CD14-positive monocyte (primary cell): Measurements from ENCODE around the gene SCAI. TPM values are rescaled to one million over a fixed set of nuclear protein-coding genes. Genes with fewer than 3 reads are reported as not detected.

Experiments used
- DNase-seq, 3 donors: peaks; one replicate each; pipeline ENCODE4 v3.0.0-alpha.2; 2011 to 2022
- H2AFZ ChIP-seq: 2 replicates; pipeline ENCODE4 v1.6.0; 2012; ENCODE audit warnings: mild to moderate bottlenecking, low read depth, low read length, inconsistent platforms; ENCODE audit not compliant: insufficient read depth, poor library complexity, severe bottlenecking
- H3K27ac ChIP-seq, 2 donors: 1 replicate in 1 of 2; 2 replicates in 1 of 2; pipeline ENCODE4 v1.5.1; 2012 to 2013; ENCODE audit warnings: low read length in 2 of 2, control low read depth in 1 of 2, inconsistent platforms in 1 of 2, low read depth in 1 of 2, mild to moderate bottlenecking in 1 of 2
- H3K27me3 ChIP-seq, 2 donors: one replicate each; pipeline versions ENCODE4 v1.6.0 to v1.6.1; 2011 to 2013; ENCODE audit warnings: low read length in 2 of 2; ENCODE audit not compliant: control insufficient read depth in 2 of 2, insufficient read depth in 2 of 2
- H3K36me3 ChIP-seq, 2 donors: replicated peaks in 1 of 2; 1 replicate in 1 of 2; 2 replicates in 1 of 2; pipeline versions ENCODE4 v1.5.1 to v1.6.1; 2012 to 2013; ENCODE audit warnings: low read length in 2 of 2, control low read depth in 1 of 2, inconsistent platforms in 1 of 2, mild to moderate bottlenecking in 1 of 2; ENCODE audit not compliant: insufficient read depth in 2 of 2, control insufficient read depth in 1 of 2
- H3K4me1 ChIP-seq, 2 donors: 1 replicate in 1 of 2; 2 replicates in 1 of 2; pipeline versions ENCODE4 v1.5.1 to v1.6.1; 2012 to 2013; ENCODE audit warnings: low read length in 2 of 2, control low read depth in 1 of 2, inconsistent platforms in 1 of 2, mild to moderate bottlenecking in 1 of 2, moderate library complexity in 1 of 2; ENCODE audit not compliant: insufficient read depth in 2 of 2, control insufficient read depth in 1 of 2
- H3K4me2 ChIP-seq: replicated peaks from 2 replicates; pipeline ENCODE3; 2012; ENCODE audit warnings: low read length, moderate library complexity, mild to moderate bottlenecking; ENCODE audit not compliant: poor library complexity, severe bottlenecking; ENCODE audit errors: extremely low read depth
- H3K4me3 ChIP-seq, 3 experiments: fragments of 200-600 bp in 1 of 3; sonication (generic) in 1 of 3; replicated peaks in 1 of 3; 1 replicate in 2 of 3; 2 replicates in 1 of 3; pipeline ENCODE4 v1.5.1; 2011 to 2013; ENCODE audit warnings: low read length in 3 of 3, mild to moderate bottlenecking in 3 of 3, control low read depth in 2 of 3, low read depth in 2 of 3, inconsistent platforms in 1 of 3, moderate library complexity in 1 of 3
- H3K79me2 ChIP-seq: 2 replicates; pipeline ENCODE4 v1.6.0; 2012; ENCODE audit warnings: mild to moderate bottlenecking, control low read depth, inconsistent platforms, low read length, moderate library complexity; ENCODE audit not compliant: insufficient read depth
- H3K9ac ChIP-seq: 2 replicates; pipeline ENCODE4 v1.6.0; 2017; ENCODE audit warnings: low read length, mild to moderate bottlenecking; ENCODE audit not compliant: insufficient read depth, poor library complexity, severe bottlenecking
- H3K9me3 ChIP-seq, 2 donors: replicated peaks in 1 of 2; 1 replicate in 1 of 2; 2 replicates in 1 of 2; pipeline versions ENCODE4 v1.5.1 to v1.6.1; 2012 to 2013; ENCODE audit warnings: low read length in 2 of 2, control low read depth in 1 of 2; ENCODE audit not compliant: control insufficient read depth in 1 of 2, insufficient read depth in 1 of 2
- H4K20me1 ChIP-seq: 2 replicates; pipeline ENCODE4 v1.6.0; 2012; ENCODE audit warnings: mild to moderate bottlenecking, low read length, control low read depth, moderate library complexity; ENCODE audit not compliant: insufficient read depth
- H3K27ac Mint-ChIP-seq, 7 donors: one replicate each; pipeline ENCODE4 v1.8.0; 2020; ENCODE audit warnings: mild to moderate bottlenecking in 7 of 7, mixed read lengths in 7 of 7, moderate library complexity in 6 of 7, inconsistent platforms in 2 of 7
- H3K27me3 Mint-ChIP-seq, 3 donors: one replicate each; pipeline ENCODE4 v1.8.0; 2021 to 2022; ENCODE audit warnings: low read depth in 3 of 3, mild to moderate bottlenecking in 3 of 3, mixed read lengths in 3 of 3, moderate library complexity in 3 of 3, inconsistent platforms in 1 of 3
- H3K36me3 Mint-ChIP-seq, 2 donors: one replicate each; pipeline ENCODE4 v1.8.0; 2020; ENCODE audit warnings: mixed read lengths in 2 of 2, inconsistent platforms in 1 of 2, mild to moderate bottlenecking in 1 of 2
- H3K4me1 Mint-ChIP-seq: one replicate; pipeline ENCODE4 v1.8.0; 2020; ENCODE audit warnings: mild to moderate bottlenecking, mixed read lengths
- H3K4me3 Mint-ChIP-seq, 2 donors: one replicate each; pipeline ENCODE4 v1.8.0; 2020; ENCODE audit warnings: mild to moderate bottlenecking in 2 of 2, mixed read lengths in 2 of 2, moderate library complexity in 1 of 2
- H3K9me3 Mint-ChIP-seq, 7 donors: one replicate each; pipeline ENCODE4 v1.8.0; 2020 to 2022; ENCODE audit warnings: mixed read lengths in 7 of 7, mild to moderate bottlenecking in 6 of 7, moderate library complexity in 6 of 7, inconsistent platforms in 2 of 7
- WGBS: methylation state at CpG from one replicate; pipeline ENCODE4 v1.1.5; 2013; ENCODE audit warnings: missing lambda C conversion rate; ENCODE audit not compliant: insufficient coverage; 5-methylcytosine and 5-hydroxymethylcytosine counted together
- intact Hi-C, 2 donors: fragments of 100-400 bp; cut with micrococcal nuclease; formaldehyde crosslinking; loops; one replicate each; pipeline versions ENCODE4 v1.15.0 to v1.15.1; 2023
- polyA plus RNA-seq, 3 donors: library from polyadenylated mRNA; depleted of rRNA in 1 of 3; unstranded in 2 of 3; stranded (reverse) in 1 of 3; fragments of 300-500 nt in 2 of 3; fragments of >200 nt in 1 of 3; fragmentation: Illumina TruSeq in 2 of 3; gene quantifications; 1 replicate in 2 of 3; 2 replicates in 1 of 3; pipeline ENCODE4 v1.2.3, GENCODE V29; 2012 to 2021
- TF ChIP-seq, protein P1 (sequence below): fragments of 200-600 bp; IDR thresholded peaks from one replicate; pipeline ENCODE4 v1.8.0; 2022; ENCODE audit warnings: antibody characterized with exemption, mild to moderate bottlenecking

The SCAI gene
- polyA plus RNA-seq, 3 donors: 0.76 to 1.4 (median 0.84) TPM

DNA sequence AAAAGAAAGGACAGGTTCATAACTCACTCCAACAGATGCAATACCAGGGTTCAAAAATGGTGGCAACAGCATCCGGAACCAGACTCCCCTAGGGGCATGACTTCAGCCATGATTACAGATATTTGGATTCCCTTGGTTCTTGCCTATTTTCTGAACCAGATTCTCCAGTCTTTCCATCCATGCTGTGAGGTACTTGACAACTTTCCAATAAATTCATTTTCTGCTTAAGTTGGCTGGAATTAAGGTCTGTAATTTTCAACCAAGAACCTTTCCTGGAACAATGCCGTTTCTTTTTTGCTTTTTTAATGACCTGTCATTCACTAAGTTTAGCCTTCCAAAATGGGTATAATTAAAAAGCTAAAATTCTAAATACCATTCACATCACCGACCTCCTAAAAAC lies 52.2 kb downstream of the SCAI start:
- Histone ChIP-seq H3K79me2 (no peaks in the 10 kb centered on the region), H3K36me3 (no peaks in the 10 kb centered on the region)
- H3K27ac Mint-ChIP-seq: no peak overlapping the region

DNA sequence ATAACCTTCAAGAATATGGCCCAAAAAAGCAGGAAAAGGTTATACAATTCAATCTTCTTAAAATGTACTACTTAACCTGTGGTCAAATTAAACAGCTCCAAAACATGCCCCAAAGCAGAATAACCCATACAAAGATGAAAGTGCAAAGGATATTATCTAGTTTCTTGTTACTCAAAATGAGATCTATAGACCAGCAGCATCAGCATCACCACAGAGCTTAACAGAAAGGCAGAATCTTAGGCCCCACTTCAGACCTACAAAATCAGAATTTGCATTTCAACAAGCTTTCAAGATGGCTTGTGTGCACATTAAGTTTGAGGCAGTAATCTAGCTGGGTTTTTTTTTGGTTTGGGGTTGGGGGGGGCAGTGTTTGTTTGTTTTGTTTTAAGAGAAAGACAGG lies 54.0 kb downstream of the SCAI start:
- no peak for DNase-seq
- no peaks in the 10 kb centered on the region for H3K36me3 ChIP-seq
- Mint-ChIP-seq H3K4me3 (no peak overlapping the region), H3K27ac (no peak overlapping the region), H3K36me3 (peaks cover 0 to 1% of the 10 kb centered on the region in 2 donors), H3K4me1 (peaks cover 17% of the 10 kb centered on the region), H3K9me3 (peaks cover 0 to 2% (median 0%) of the 10 kb centered on the region in 7 donors), H3K27me3 (peaks cover 0 to 2% (median 1%) of the 10 kb centered on the region in 3 donors)
- no peaks in the 10 kb centered on the region for H3K4me1 ChIP-seq
- no peaks in the 10 kb centered on the region for H4K20me1 ChIP-seq
- intact Hi-C loops: no loop called here
- no peak overlapping the region for H3K4me2 ChIP-seq
- no peak overlapping the region for H3K27ac ChIP-seq
- H3K9ac ChIP-seq: no peak overlapping the region
- no peaks in the 10 kb centered on the region for H3K27me3 ChIP-seq
- no peaks in the 10 kb centered on the region for H3K79me2 ChIP-seq
- H2AFZ ChIP-seq: no peak overlapping the region
- TF ChIP-seq, protein P1, sequence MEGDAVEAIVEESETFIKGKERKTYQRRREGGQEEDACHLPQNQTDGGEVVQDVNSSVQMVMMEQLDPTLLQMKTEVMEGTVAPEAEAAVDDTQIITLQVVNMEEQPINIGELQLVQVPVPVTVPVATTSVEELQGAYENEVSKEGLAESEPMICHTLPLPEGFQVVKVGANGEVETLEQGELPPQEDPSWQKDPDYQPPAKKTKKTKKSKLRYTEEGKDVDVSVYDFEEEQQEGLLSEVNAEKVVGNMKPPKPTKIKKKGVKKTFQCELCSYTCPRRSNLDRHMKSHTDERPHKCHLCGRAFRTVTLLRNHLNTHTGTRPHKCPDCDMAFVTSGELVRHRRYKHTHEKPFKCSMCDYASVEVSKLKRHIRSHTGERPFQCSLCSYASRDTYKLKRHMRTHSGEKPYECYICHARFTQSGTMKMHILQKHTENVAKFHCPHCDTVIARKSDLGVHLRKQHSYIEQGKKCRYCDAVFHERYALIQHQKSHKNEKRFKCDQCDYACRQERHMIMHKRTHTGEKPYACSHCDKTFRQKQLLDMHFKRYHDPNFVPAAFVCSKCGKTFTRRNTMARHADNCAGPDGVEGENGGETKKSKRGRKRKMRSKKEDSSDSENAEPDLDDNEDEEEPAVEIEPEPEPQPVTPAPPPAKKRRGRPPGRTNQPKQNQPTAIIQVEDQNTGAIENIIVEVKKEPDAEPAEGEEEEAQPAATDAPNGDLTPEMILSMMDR: no peak
- H3K9me3 ChIP-seq: peaks cover 0 to 2% of the 10 kb centered on the region in 2 donors
- H3K4me3 ChIP-seq: no peak overlapping the region

More for the DNA sequence above, 52.2 kb downstream of the SCAI start:
- intact Hi-C loops: no loop called here
- Histone ChIP-seq H3K27ac (no peak overlapping the region), H2AFZ (no peak overlapping the region), H3K4me2 (no peak overlapping the region), H4K20me1 (no peaks in the 10 kb centered on the region), H3K9ac (no peak overlapping the region), H3K9me3 (peaks cover 0 to 3% of the 10 kb centered on the region in 2 donors), H3K4me3 (no peak overlapping the region), H3K4me1 (no peaks in the 10 kb centered on the region), H3K27me3 (no peaks in the 10 kb centered on the region)
- Mint-ChIP-seq H3K4me1 (peaks cover 17% of the 10 kb centered on the region), H3K36me3 (peaks cover 0 to 1% of the 10 kb centered on the region in 2 donors), H3K4me3 (no peak overlapping the region), H3K27me3 (peaks cover 0 to 2% (median 1%) of the 10 kb centered on the region in 3 donors), H3K9me3 (peaks cover 0 to 4% (median 2%) of the 10 kb centered on the region in 7 donors)
- 80% methylated on average over 1 of the region's 3 CpGs for WGBS
- DNase-seq: no peak
- TF ChIP-seq, protein P1: no peak
